NB4 (cell line): Measurements from ENCODE around the gene ERMN.

Source experiments
- CTCF ChIP-seq: IDR thresholded peaks from one replicate; pipeline ENCODE4 v1.5.1; 2012; ENCODE audit warnings: low read depth, low read length
- MAX ChIP-seq: IDR thresholded peaks from 2 replicates; pipeline ENCODE4 v1.6.1; 2011; ENCODE audit warnings: low read depth, low read length
- POLR2A ChIP-seq: IDR thresholded peaks from 2 replicates; pipeline ENCODE4 v1.6.1; 2011; ENCODE audit warnings: mild to moderate bottlenecking; ENCODE audit not compliant: insufficient read length; ENCODE audit errors: extremely low read depth

- no peak for TF ChIP-seq CTCF
- no peak for TF ChIP-seq MAX
- no peak for TF ChIP-seq POLR2A
These were observed 3.9 kb upstream of the ERMN start for GRCh38 chr2:157329524-157329923.
